ENCODE results near the gene CLEC7A. TPM values are rescaled to one million over a fixed set of nuclear protein-coding genes. Genes with fewer than 3 reads are reported as not detected.

CLEC7A gene
- polyA plus RNA-seq, 3 donors, result 235 to 809 (median 304) TPM

- no peak for TF ChIP-seq CTCF (IDR thresholded peaks at IDR 0.05)
- Mint-ChIP-seq H3K4me3 (no peak overlapping the region), H3K27ac (peak overlapping the region; percentile 92 to 96 (median 95)), H3K36me3 (no peaks in the 10 kb centered on the region), H3K9me3 (peaks cover 0 to 2% (median 0%) of the 10 kb centered on the region in 7 donors), H3K27me3 (ENCODE audit: low read depth in 3 of 3) (no peaks in the 10 kb centered on the region), H3K4me1 (peaks cover 54% of the 10 kb centered on the region)
- Histone ChIP-seq H3K9ac (ENCODE audit: insufficient read depth, low read length, poor library complexity, severe bottlenecking) (no peak overlapping the region), H3K4me3 (replicated peaks in 1 of 3; ENCODE audit: low read depth in 2 of 3, low read length in 3 of 3) (no peak overlapping the region), H3K79me2 (ENCODE audit: insufficient read depth, low read length) (no peaks in the 10 kb centered on the region), H2AFZ (ENCODE audit: insufficient read depth, low read depth, low read length, poor library complexity, severe bottlenecking) (no peak overlapping the region), H3K4me1 (ENCODE audit: control insufficient read depth in 1 of 2, insufficient read depth in 2 of 2, low read length in 2 of 2) (peaks cover 55 to 59% of the 10 kb centered on the region in 2 donors), H3K9me3 (replicated peaks in 1 of 2; ENCODE audit: control insufficient read depth in 1 of 2, insufficient read depth in 1 of 2, low read length in 2 of 2) (no peaks in the 10 kb centered on the region), H3K27me3 (ENCODE audit: control insufficient read depth in 2 of 2, insufficient read depth in 2 of 2, low read length in 2 of 2) (no peaks in the 10 kb centered on the region), H3K4me2 (replicated peaks; ENCODE audit: extremely low read depth, low read length, poor library complexity, severe bottlenecking) (peak overlapping the region; percentile 36), H3K27ac (ENCODE audit: low read depth in 1 of 2, low read length in 2 of 2) (peak overlapping the region; percentile 79 to 93), H3K36me3 (replicated peaks in 1 of 2; ENCODE audit: control insufficient read depth in 1 of 2, insufficient read depth in 2 of 2, low read length in 2 of 2) (no peaks in the 10 kb centered on the region), H4K20me1 (ENCODE audit: insufficient read depth, low read length) (no peaks in the 10 kb centered on the region)
- peak; percentile 93 to 97 (median 96) for DNase-seq
- intact Hi-C loops (cut with micrococcal nuclease), result no loop called here
- no CpG with 5 or more reads among the region's 5 CpGs for WGBS (ENCODE audit: insufficient coverage)
These were observed 37.6 kb upstream of the CLEC7A start for GRCh38 chr12:10167599-10167998.

GRCh38 chr12:10165421-10165820 is 35.4 kb upstream of the CLEC7A start:
- Mint-ChIP-seq H3K27me3 (ENCODE audit: low read depth in 3 of 3) (no peaks in the 10 kb centered on the region), H3K9me3 (peaks cover 0 to 1% (median 0%) of the 10 kb centered on the region in 7 donors), H3K27ac (peak overlapping the region in 2 of 7 donors; percentile 10 to 53), H3K4me1 (peaks cover 53% of the 10 kb centered on the region), H3K4me3 (no peak overlapping the region), H3K36me3 (no peaks in the 10 kb centered on the region)
- no peak overlapping the region for H3K4me3 ChIP-seq (replicated peaks in 1 of 3; ENCODE audit: low read depth in 2 of 3, low read length in 3 of 3)
- no peaks in the 10 kb centered on the region for H3K9me3 ChIP-seq (replicated peaks in 1 of 2; ENCODE audit: control insufficient read depth in 1 of 2, insufficient read depth in 1 of 2, low read length in 2 of 2)
- no CpG with 5 or more reads among the region's 1 CpG for WGBS (ENCODE audit: insufficient coverage)
- H2AFZ ChIP-seq (ENCODE audit: insufficient read depth, low read depth, low read length, poor library complexity, severe bottlenecking), result no peak overlapping the region
- no peak for TF ChIP-seq CTCF (IDR thresholded peaks at IDR 0.05)
- no peaks in the 10 kb centered on the region for H4K20me1 ChIP-seq (ENCODE audit: insufficient read depth, low read length)
- no peaks in the 10 kb centered on the region for H3K36me3 ChIP-seq (replicated peaks in 1 of 2; ENCODE audit: control insufficient read depth in 1 of 2, insufficient read depth in 2 of 2, low read length in 2 of 2)
- DNase-seq, result no peak
- H3K9ac ChIP-seq (ENCODE audit: insufficient read depth, low read length, poor library complexity, severe bottlenecking), result no peak overlapping the region
- H3K27ac ChIP-seq (ENCODE audit: low read depth in 1 of 2, low read length in 2 of 2), result no peak overlapping the region
- no peaks in the 10 kb centered on the region for H3K27me3 ChIP-seq (ENCODE audit: control insufficient read depth in 2 of 2, insufficient read depth in 2 of 2, low read length in 2 of 2)
- H3K79me2 ChIP-seq (ENCODE audit: insufficient read depth, low read length), result no peaks in the 10 kb centered on the region
- intact Hi-C loops (cut with micrococcal nuclease), result no loop called here
- peaks cover 49 to 57% of the 10 kb centered on the region in 2 donors for H3K4me1 ChIP-seq (ENCODE audit: control insufficient read depth in 1 of 2, insufficient read depth in 2 of 2, low read length in 2 of 2)
- no peak overlapping the region for H3K4me2 ChIP-seq (replicated peaks; ENCODE audit: extremely low read depth, low read length, poor library complexity, severe bottlenecking)
